Measurements from ENCODE around the gene CCDC85C. TPM values are rescaled to one million over a fixed set of nuclear protein-coding genes. Genes with fewer than 3 reads are reported as not detected.

The CCDC85C gene
- total RNA-seq, 1 experiment from 2014 or later = 42.3 TPM

DNA sequence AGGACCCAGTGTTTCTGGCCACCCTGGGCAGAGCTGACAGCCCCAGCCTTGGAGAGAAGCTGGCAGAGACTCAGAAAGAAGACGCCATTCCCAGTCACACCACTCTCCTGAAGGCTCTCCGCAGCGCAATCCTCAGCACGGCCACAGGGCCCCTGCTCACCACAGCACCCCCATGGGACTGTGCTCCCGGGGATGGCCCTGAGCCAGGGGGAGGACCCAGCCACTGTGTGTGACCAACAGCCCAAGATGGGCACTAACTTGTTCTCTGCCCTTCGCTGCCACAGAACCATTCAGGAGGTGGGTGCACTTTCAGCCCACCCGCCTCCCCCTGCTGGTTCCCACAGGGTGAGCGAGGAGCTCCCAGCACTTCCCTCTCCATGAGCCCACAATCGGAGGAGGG, 65.7 kb downstream of the CCDC85C start:
- no peaks in the 10 kb centered on the region for H3K36me3 ChIP-seq (ENCODE audit: control insufficient read depth in 1 of 2, insufficient read depth in 2 of 2, low read length in 2 of 2)
- intact Hi-C loops (cut with micrococcal nuclease) = no loop called here
- no peak overlapping the region for H2AFZ ChIP-seq (ENCODE audit: low read depth, low read length, poor library complexity, severe bottlenecking)
- ChIA-PET CTCF (no interaction called here), RAD21 (ENCODE audit: low non-redundant PET in 1 of 2, low total read pairs in 2 of 2, uncharacterized antibody in 2 of 2, unreplicated experiment in 2 of 2) (no interaction called here), POLR2A (no interaction called here)
- H3K9me2 ChIP-seq (ENCODE audit: insufficient read depth) = no peaks in the 10 kb centered on the region
- no peak overlapping the region for H3K9ac ChIP-seq (ENCODE audit: low read length)
- peaks cover 18 to 35% of the 10 kb centered on the region in 2 experiments for H3K4me1 ChIP-seq (ENCODE audit: control insufficient read depth in 1 of 2, insufficient read depth in 2 of 2, low read length in 2 of 2)
- peak overlapping the region; percentile 61 for H3K4me2 ChIP-seq (ENCODE audit: low read length)
- H3K4me3 ChIP-seq (replicated peaks in 1 of 2; ENCODE audit: low read depth in 1 of 2, low read length in 2 of 2) = no peak overlapping the region
- no peaks in the 10 kb centered on the region for H3K27me3 ChIP-seq (ENCODE audit: insufficient read depth, low read length)
- peaks cover 31% of the 10 kb centered on the region for H3K79me2 ChIP-seq (ENCODE audit: insufficient read depth, low read length)
- BruUV-seq (replicated peaks) = no TSS peak
- no peaks in the 10 kb centered on the region for H3K9me3 ChIP-seq (ENCODE audit: control insufficient read depth in 1 of 2, insufficient read depth in 1 of 2, low read depth in 1 of 2, low read length in 2 of 2)
- ATAC-seq = peak; percentile 70
- no peak for DNase-seq (ENCODE audit: low read depth, low spot score)
- H3K27ac ChIP-seq (ENCODE audit: low read depth, low read length) = no peak overlapping the region
- no peak for TF ChIP-seq ELF1 (IDR thresholded peaks at IDR 0.05; ENCODE audit: borderline replicate concordance, low read depth)
- TF ChIP-seq, protein P1, sequence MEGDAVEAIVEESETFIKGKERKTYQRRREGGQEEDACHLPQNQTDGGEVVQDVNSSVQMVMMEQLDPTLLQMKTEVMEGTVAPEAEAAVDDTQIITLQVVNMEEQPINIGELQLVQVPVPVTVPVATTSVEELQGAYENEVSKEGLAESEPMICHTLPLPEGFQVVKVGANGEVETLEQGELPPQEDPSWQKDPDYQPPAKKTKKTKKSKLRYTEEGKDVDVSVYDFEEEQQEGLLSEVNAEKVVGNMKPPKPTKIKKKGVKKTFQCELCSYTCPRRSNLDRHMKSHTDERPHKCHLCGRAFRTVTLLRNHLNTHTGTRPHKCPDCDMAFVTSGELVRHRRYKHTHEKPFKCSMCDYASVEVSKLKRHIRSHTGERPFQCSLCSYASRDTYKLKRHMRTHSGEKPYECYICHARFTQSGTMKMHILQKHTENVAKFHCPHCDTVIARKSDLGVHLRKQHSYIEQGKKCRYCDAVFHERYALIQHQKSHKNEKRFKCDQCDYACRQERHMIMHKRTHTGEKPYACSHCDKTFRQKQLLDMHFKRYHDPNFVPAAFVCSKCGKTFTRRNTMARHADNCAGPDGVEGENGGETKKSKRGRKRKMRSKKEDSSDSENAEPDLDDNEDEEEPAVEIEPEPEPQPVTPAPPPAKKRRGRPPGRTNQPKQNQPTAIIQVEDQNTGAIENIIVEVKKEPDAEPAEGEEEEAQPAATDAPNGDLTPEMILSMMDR (IDR thresholded peaks at IDR 0.05 in 2 of 3, conservative IDR thresholded peaks at IDR 0.05 in 1 of 3; ENCODE audit: borderline replicate concordance in 1 of 3, insufficient read depth in 1 of 3, low read depth in 2 of 3, low read length in 2 of 3) = peak in 2 of 3 experiments; percentile 22 to 28; a peak in 4 of 6 replicates
- no peak for TF ChIP-seq EGR1 (IDR thresholded peaks at IDR 0.05; ENCODE audit: low read depth)
- H4K20me1 ChIP-seq (ENCODE audit: insufficient read depth) = no peaks in the 10 kb centered on the region

DNA sequence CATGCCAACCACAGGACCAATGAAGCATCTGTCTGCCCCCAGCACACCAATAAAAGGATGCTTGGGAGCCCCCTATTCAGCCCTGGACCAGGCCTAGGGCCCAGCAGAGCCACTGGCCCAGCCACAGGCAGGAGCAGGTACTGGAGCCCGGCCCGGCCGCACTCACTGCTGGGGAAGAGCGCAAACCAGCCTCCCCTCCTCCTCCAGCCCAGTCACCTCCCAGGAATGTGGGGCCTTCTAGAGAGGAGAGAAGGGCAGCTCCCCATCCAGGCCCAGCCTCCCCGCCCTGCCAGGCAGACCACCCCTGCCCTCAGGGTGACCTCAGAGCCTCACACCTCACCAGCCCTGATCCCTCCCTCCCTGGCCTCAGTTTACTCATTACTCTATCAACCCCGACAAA, 66.6 kb downstream of the CCDC85C start:
- TF ChIP-seq YY1 (IDR thresholded peaks at IDR 0.05; ENCODE audit: extremely low read depth, insufficient replicate concordance, low read depth, low read length) (no peak), SIN3A (IDR thresholded peaks at IDR 0.05; ENCODE audit: low read depth) (no peak)
- TF ChIP-seq, protein P1 (IDR thresholded peaks at IDR 0.05 in 2 of 3, conservative IDR thresholded peaks at IDR 0.05 in 1 of 3; ENCODE audit: borderline replicate concordance in 1 of 3, insufficient read depth in 1 of 3, low read depth in 2 of 3, low read length in 2 of 3) = no peak
- ATAC-seq = peak; percentile 84
- peaks cover 27% of the 10 kb centered on the region; the same call in 1 of the 2 replicates for H3K79me2 ChIP-seq (ENCODE audit: insufficient read depth, low read length)

More for the DNA sequence above, 66.6 kb downstream of the CCDC85C start:
- RAD21 ChIA-PET (ENCODE audit: low non-redundant PET in 1 of 2, low total read pairs in 2 of 2, uncharacterized antibody in 2 of 2, unreplicated experiment in 2 of 2) = no interaction called here
- H3K4me2 ChIP-seq (ENCODE audit: low read length) = peak overlapping the region; percentile 61
- peak overlapping the region; percentile 25; the same call in 1 of the 2 replicates for H3K9ac ChIP-seq (ENCODE audit: low read length)
- H3K4me1 ChIP-seq (ENCODE audit: control insufficient read depth in 1 of 2, insufficient read depth in 2 of 2, low read length in 2 of 2) = peaks cover 18 to 35% of the 10 kb centered on the region in 2 experiments
- no peak overlapping the region for H3K4me3 ChIP-seq (replicated peaks in 1 of 2; ENCODE audit: low read depth in 1 of 2, low read length in 2 of 2)
- H4K20me1 ChIP-seq (ENCODE audit: insufficient read depth) = no peaks in the 10 kb centered on the region
- POLR2A ChIA-PET = no interaction called here
- H3K9me2 ChIP-seq (ENCODE audit: insufficient read depth) = no peaks in the 10 kb centered on the region
- no peak for DNase-seq (ENCODE audit: low read depth, low spot score)
- no TSS peak for BruUV-seq (replicated peaks)
- intact Hi-C loops (cut with micrococcal nuclease) = no loop called here
- CTCF ChIA-PET = no interaction called here
- H3K27me3 ChIP-seq (ENCODE audit: insufficient read depth, low read length) = no peaks in the 10 kb centered on the region
- no peaks in the 10 kb centered on the region for H3K36me3 ChIP-seq (ENCODE audit: control insufficient read depth in 1 of 2, insufficient read depth in 2 of 2, low read length in 2 of 2)
- no peak overlapping the region for H3K27ac ChIP-seq (ENCODE audit: low read depth, low read length)
- H3K9me3 ChIP-seq (ENCODE audit: control insufficient read depth in 1 of 2, insufficient read depth in 1 of 2, low read depth in 1 of 2, low read length in 2 of 2) = no peaks in the 10 kb centered on the region
- H2AFZ ChIP-seq (ENCODE audit: low read depth, low read length, poor library complexity, severe bottlenecking) = no peak overlapping the region

Measured in HCT116 (cell line).